Prostate gland (tissue), 2 donors: ENCODE measurements around the gene FARP1.

Source experiments
- CTCF ChIP-seq, 4 experiments: fragments of 200-600 bp in 2 of 4; fragments of 450-650 bp in 2 of 4; sonication (generic) in 2 of 4; IDR thresholded peaks; 1 replicate in 3 of 4; 2 replicates in 1 of 4; pipeline ENCODE4 v1.5.1; 2016 to 2019; ENCODE audit warnings: antibody characterized with exemption in 4 of 4, mild to moderate bottlenecking in 2 of 4, moderate library complexity in 2 of 4
- POLR2A ChIP-seq: fragments of 450-650 bp; IDR thresholded peaks from one replicate; pipeline ENCODE4 v1.6.1; 2016; ENCODE audit warnings: antibody characterized with exemption, mild to moderate bottlenecking

GRCh38 chr13:98286799-98287198 lies 143.9 kb downstream of the FARP1 start:
- TF ChIP-seq CTCF (IDR thresholded peaks at IDR 0.05) (no peak), POLR2A (no peak)
